A549 (cell line): ENCODE measurements around the gene GTF3C5. TPM values are rescaled to one million over a fixed set of nuclear protein-coding genes. Genes with fewer than 3 reads are reported as not detected.

Experiments used
- ATAC-seq, 2 experiments: fragments of 200-7000 bp in 1 of 2; fragments of >200 bp in 1 of 2; cut with Nextera tagmentation in 1 of 2; cut with Tn5 transposase in 1 of 2; 3 replicates each; pipeline versions ENCODE4 v1.8.0 to v1.9.1; 2018 to 2020; ENCODE audit warnings: mild to moderate bottlenecking in 1 of 2, moderate library complexity in 1 of 2
- CTCF ChIA-PET: fragments of 300-600 bp; sonication (Branson Sonifier 250); formaldehyde crosslinking; extraction: SDS; loops from one replicate; lab custom pipeline; 2021; ENCODE audit warnings: antibody characterized with exemption, inconsistent platforms; lab: Yijun Ruan, JAX
- POLR2A ChIA-PET: fragments of 350-600 bp; formaldehyde crosslinking; extraction: SDS; loops from one replicate; lab custom pipeline; 2021; ENCODE audit warnings: antibody characterized with exemption, inconsistent platforms; lab: Yijun Ruan, JAX
- DNase-seq, 2 experiments: peaks; one replicate each; pipeline versions ENCODE4 v3.0.0 to v3.0.0-alpha.2; 2011 to 2016; ENCODE audit warnings: low read depth in 1 of 2, low spot score in 1 of 2
- FAIRE-seq: peaks from 2 replicates; lab custom pipeline; 2011; peaks lifted over from hg19 to GRCh38; lab: Jason Lieb, UNC
- H3K27ac ChIP-seq, 2 experiments: fragments of >200 bp; sonication (Bioruptor Twin); formaldehyde crosslinking; 3 replicates each; pipeline ENCODE4 v1.5.1; 2016 to 2017
- H3K4me1 ChIP-seq: fragments of >200 bp; sonication (Bioruptor Twin); formaldehyde crosslinking; 3 replicates; pipeline ENCODE4 v1.6.1; 2016
- H3K4me2 ChIP-seq: fragments of >200 bp; sonication (Bioruptor Twin); formaldehyde crosslinking; 3 replicates; pipeline ENCODE4 v1.6.1; 2016
- H3K4me3 ChIP-seq: fragments of >200 bp; sonication (Bioruptor Twin); formaldehyde crosslinking; 3 replicates; pipeline ENCODE4 v1.5.1; 2016
- H3K9me3 ChIP-seq: fragments of >200 bp; sonication (Bioruptor Twin); formaldehyde crosslinking; 3 replicates; pipeline ENCODE4 v1.6.1; 2016
- BCL3 ChIP-seq: fragments of >200 bp; sonication (Bioruptor Twin); formaldehyde crosslinking; IDR thresholded peaks from 3 replicates; pipeline ENCODE4 v1.6.1; 2016
- BHLHE40 ChIP-seq: IDR thresholded peaks from 2 replicates; pipeline ENCODE4 v1.6.1; 2012; ENCODE audit warnings: low read depth, low read length, inconsistent platforms
- CBX2 ChIP-seq: fragments of 200-600 bp; sonication (generic); IDR thresholded peaks from 2 replicates; pipeline ENCODE4 v1.6.1; 2016; ENCODE audit warnings: low read depth, mild to moderate bottlenecking, borderline replicate concordance
- CHD2 ChIP-seq: fragments of 150-350 bp; IDR thresholded peaks from 2 replicates; pipeline ENCODE4 v1.6.1; 2014; ENCODE audit warnings: low read length; ENCODE audit not compliant: partially characterized antibody
- E2F6 ChIP-seq: IDR thresholded peaks from 2 replicates; pipeline ENCODE4 v1.6.1; 2012; ENCODE audit warnings: low read depth, borderline replicate concordance
- EHF ChIP-seq: fragments of 250-450 bp; sonication (Bioruptor Pico); IDR thresholded peaks from 2 replicates; pipeline ENCODE4 v1.5.0; 2020; ENCODE audit warnings: mild to moderate bottlenecking
- ELK1 ChIP-seq: fragments of 150-350 bp; IDR thresholded peaks from 2 replicates; pipeline ENCODE4 v1.6.1; 2014; ENCODE audit warnings: low read depth, mild to moderate bottlenecking, low read length
- ESRRA ChIP-seq: fragments of 150-350 bp; IDR thresholded peaks from 2 replicates; pipeline ENCODE4 v1.6.1; 2014; ENCODE audit warnings: mild to moderate bottlenecking, low read length, borderline replicate concordance
- FOXS1 ChIP-seq: fragments of 250-450 bp; sonication (Bioruptor Pico); IDR thresholded peaks from 2 replicates; pipeline ENCODE4 v1.5.0; 2020; ENCODE audit warnings: mild to moderate bottlenecking, moderate library complexity
- HOXB13 ChIP-seq: fragments of 250-450 bp; sonication (Bioruptor Pico); IDR thresholded peaks from 2 replicates; pipeline ENCODE4 v1.5.0; 2020; ENCODE audit warnings: low read depth, mild to moderate bottlenecking, moderate library complexity
- JUN ChIP-seq, 2 experiments: fragments of >200 bp; sonication (Bioruptor Twin); formaldehyde crosslinking; IDR thresholded peaks; 2 replicates in 1 of 2; 3 replicates in 1 of 2; pipeline ENCODE4 v1.6.1; 2016 to 2017
- KDM5A ChIP-seq: fragments of 200-600 bp; sonication (generic); IDR thresholded peaks from 2 replicates; pipeline ENCODE4 v1.6.1; 2016; ENCODE audit warnings: antibody characterized with exemption, mild to moderate bottlenecking
- MAFK ChIP-seq: fragments of 450-650 bp; IDR thresholded peaks from 2 replicates; pipeline ENCODE4 v1.6.1; 2014; ENCODE audit not compliant: partially characterized antibody
- MAX ChIP-seq: IDR thresholded peaks from 2 replicates; pipeline ENCODE4 v1.6.1; 2012
- MYC ChIP-seq: IDR thresholded peaks from 2 replicates; pipeline ENCODE4 v1.6.1; 2012; ENCODE audit warnings: mild to moderate bottlenecking, inconsistent platforms, low read length, improper control_type of control experiment, borderline replicate concordance
- NFE2L2 ChIP-seq: fragments of 150-350 bp; conservative IDR thresholded peaks from 2 replicates; pipeline ENCODE4 v1.6.1; 2014; ENCODE audit warnings: low read length
- NR3C1 ChIP-seq: fragments of >200 bp; sonication (Bioruptor Twin); formaldehyde crosslinking; IDR thresholded peaks from 3 replicates; pipeline ENCODE4 v1.6.1; 2017
- PHF8 ChIP-seq: fragments of 200-600 bp; sonication (generic); IDR thresholded peaks from 2 replicates; pipeline ENCODE4 v1.6.1; 2016; ENCODE audit warnings: low read depth, mild to moderate bottlenecking, antibody characterized with exemption, moderate library complexity, borderline replicate concordance
- POLR2A ChIP-seq: IDR thresholded peaks from 2 replicates; pipeline ENCODE4 v1.6.1; 2012; ENCODE audit warnings: mild to moderate bottlenecking, low read length
- RARB ChIP-seq: fragments of 250-450 bp; sonication (Bioruptor Pico); IDR thresholded peaks from 2 replicates; pipeline ENCODE4 v1.8.0; 2021; ENCODE audit warnings: mild to moderate bottlenecking, moderate library complexity
- RCOR1 ChIP-seq: fragments of 150-350 bp; IDR thresholded peaks from 2 replicates; pipeline ENCODE4 v1.6.1; 2014; ENCODE audit warnings: antibody characterized with exemption, low read length, low read depth
- RFX5 ChIP-seq: fragments of 450-650 bp; IDR thresholded peaks from 2 replicates; pipeline ENCODE4 v1.7.1; 2014; ENCODE audit warnings: antibody characterized with exemption, mild to moderate bottlenecking, moderate library complexity
- SMC3 ChIP-seq: fragments of >200 bp; sonication (Bioruptor Twin); formaldehyde crosslinking; IDR thresholded peaks from 3 replicates; pipeline ENCODE4 v1.6.1; 2018; ENCODE audit warnings: inconsistent platforms
- TP53 ChIP-seq: fragments of 250-450 bp; sonication (Bioruptor Pico); IDR thresholded peaks from 2 replicates; pipeline ENCODE4 v1.5.0; 2021; ENCODE audit warnings: mild to moderate bottlenecking, moderate library complexity
- USF2 ChIP-seq: fragments of 450-650 bp; IDR thresholded peaks from 2 replicates; pipeline ENCODE4 v1.6.1; 2014; ENCODE audit warnings: antibody characterized with exemption
- ZFP36 ChIP-seq: fragments of 450-650 bp; IDR thresholded peaks from 2 replicates; pipeline ENCODE4 v1.6.1; 2014; ENCODE audit warnings: borderline replicate concordance; ENCODE audit not compliant: partially characterized antibody
- ZNF302 ChIP-seq: fragments of 250-450 bp; sonication (Bioruptor Pico); IDR thresholded peaks from 2 replicates; pipeline ENCODE4 v1.9.0; 2021; ENCODE audit warnings: inconsistent platforms, mild to moderate bottlenecking, moderate library complexity
- WGBS: methylation state at CpG from one replicate; pipeline ENCODE4 v1.1.6; 2017; ENCODE audit errors: missing lambda C conversion rate; 5-methylcytosine and 5-hydroxymethylcytosine counted together
- polyA plus RNA-seq, 4 experiments: library from polyadenylated mRNA; depleted of rRNA in 3 of 4; stranded (reverse); fragments of >200 nt; fragmentation: RNase III in 1 of 4; extraction: RNeasy Plus Mini Kit Qiagen cat#74134 plus additional on column Dnase treatment in 1 of 4; gene quantifications; 2 replicates in 3 of 4; 3 replicates in 1 of 4; pipeline ENCODE4 v1.2.3, GENCODE V29; 2011 to 2017

GTF3C5 gene
- polyA plus RNA-seq, 2 of the 4 experiments (the other 2 are of a cell fraction) = 57.2 to 80.3 TPM

- Histone ChIP-seq H3K9me3 (no peaks in the 10 kb centered on the region), H3K27ac (no peak overlapping the region), H3K4me1 (no peaks in the 10 kb centered on the region), H3K4me2 (no peak overlapping the region), H3K4me3 (no peak overlapping the region)
- TF ChIP-seq E2F6 (no peak), MAFK (no peak), HOXB13 (CRISPR knock-in tag) (no peak), USF2 (no peak), JUN (IDR thresholded peaks at IDR 0.05) (no peak), RFX5 (no peak), POLR2A (no peak), BHLHE40 (no peak), NFE2L2 (no peak), TP53 (CRISPR knock-in tag) (no peak), EHF (CRISPR knock-in tag) (no peak), KDM5A (no peak), RCOR1 (no peak), ELK1 (no peak), FOXS1 (CRISPR knock-in tag) (no peak), ZNF302 (no peak), SMC3 (no peak), ESRRA (no peak), CBX2 (no peak), MAX (no peak)
- POLR2A ChIA-PET = no interaction called here
- CTCF ChIA-PET = interaction anchor here (1.2 to 7.3 kb wide), 4 partner anchors 8 to 37 kb away, joined by 3 to 40 read pairs (median 19); partner anchors contain the start of gene GFI1B
- no peak for ATAC-seq
- WGBS = 21% methylated on average over 4 of the region's 4 CpGs
- no peak for FAIRE-seq
- no peak for DNase-seq
These were observed 45.8 kb upstream of the GTF3C5 start for GRCh38 chr9:132985071-132985350.

- Histone ChIP-seq H3K4me1 (no peaks in the 10 kb centered on the region), H3K9me3 (no peaks in the 10 kb centered on the region), H3K4me2 (no peak overlapping the region), H3K4me3 (no peak overlapping the region), H3K27ac (no peak overlapping the region)
- no peak for ATAC-seq
- ChIA-PET POLR2A (no interaction called here), CTCF (interaction anchor here (1.0 to 7.3 kb wide), 4 partner anchors 9 to 37 kb away, joined by 3 to 40 read pairs (median 20); partner anchors contain the start of gene GFI1B)
- WGBS = 81% methylated on average over 6 of the region's 8 CpGs
- FAIRE-seq = no peak
- TF ChIP-seq E2F6 = no peak
- TF ChIP-seq ZFP36 = peak; percentile 35
- DNase-seq = no peak
These were observed 45.3 kb upstream of the GTF3C5 start for GRCh38 chr9:132985489-132985888.

- CTCF ChIA-PET = interaction anchor here (1.0 to 7.3 kb wide), 3 partner anchors 9 to 36 kb away, joined by 5 to 40 read pairs (median 34); partner anchors contain the start of gene GFI1B
- 60% methylated on average over 13 of the region's 13 CpGs for WGBS
- no peak overlapping the region for H3K4me2 ChIP-seq
These were observed 44.7 kb upstream of the GTF3C5 start for GRCh38 chr9:132986114-132986513.

More at GRCh38 chr9:132986114-132986513, 44.7 kb upstream of the GTF3C5 start:
- TF ChIP-seq RARB = no peak
- no peak for TF ChIP-seq MYC
- TF ChIP-seq NR3C1 = no peak
- TF ChIP-seq PHF8 = no peak
- no peak for TF ChIP-seq ESRRA
- TF ChIP-seq CHD2 = no peak
- TF ChIP-seq BCL3 = no peak
- TF ChIP-seq JUN (IDR thresholded peaks at IDR 0.05) = no peak
- TF ChIP-seq, all 56 proteins: peak for 0
- Histone ChIP-seq H3K9me3 (no peaks in the 10 kb centered on the region), H3K27ac (no peak overlapping the region), H3K4me3 (no peak overlapping the region), H3K4me1 (no peaks in the 10 kb centered on the region)
- FAIRE-seq = no peak
- no peak for DNase-seq
- POLR2A ChIA-PET = no interaction called here
- no peak for ATAC-seq
